Measurements from ENCODE around the gene RSBN1. TPM values are rescaled to one million over a fixed set of nuclear protein-coding genes. Genes with fewer than 3 reads are reported as not detected.
A peak's percentile ranks its signal among the peaks of the same experiment; 100 is the strongest.

The RSBN1 gene
- total RNA-seq, 1 experiment from 2014 or later = 15.5 TPM

GRCh38 chr1:113787663-113788062 is 24.6 kb downstream of the RSBN1 start:
- H3K9me3 Mint-ChIP-seq = no peaks in the 10 kb centered on the region
- ATAC-seq = no peak
- H3K4me1 Mint-ChIP-seq = peaks cover 28% of the 10 kb centered on the region
- no peak for DNase-seq (ENCODE audit: low spot score)
- ChIA-PET POLR2A (no interaction called here), CTCF (no interaction called here)
- peaks cover 2% of the 10 kb centered on the region; the same call in 1 of the 2 replicates for H3K36me3 Mint-ChIP-seq
- H3K27ac Mint-ChIP-seq = no peak overlapping the region
- H3K27me3 Mint-ChIP-seq (ENCODE audit: low read depth) = no peaks in the 10 kb centered on the region
- no peak overlapping the region for H3K4me3 Mint-ChIP-seq
- TF ChIP-seq AR (CRISPR knock-in tag; IDR thresholded peaks at IDR 0.05) = no peak

GRCh38 chr1:113786069-113786468 is 26.2 kb downstream of the RSBN1 start:
- ChIA-PET POLR2A (no interaction called here), CTCF (no interaction called here)
- DNase-seq (ENCODE audit: low spot score) (no peak), ATAC-seq (no peak)
- Mint-ChIP-seq H3K4me1 (peaks cover 26% of the 10 kb centered on the region), H3K9me3 (no peaks in the 10 kb centered on the region), H3K27me3 (ENCODE audit: low read depth) (no peaks in the 10 kb centered on the region), H3K4me3 (no peak overlapping the region), H3K27ac (peak overlapping the region; percentile 20; the same call in 1 of the 2 replicates), H3K36me3 (peaks cover 2% of the 10 kb centered on the region; the same call in 1 of the 2 replicates)
- TF ChIP-seq RORB (CRISPR knock-in tag; IDR thresholded peaks at IDR 0.05) = no peak
- no peak for TF ChIP-seq CREM (CRISPR knock-in tag; IDR thresholded peaks at IDR 0.05)
- no peak for TF ChIP-seq AFF4 (CRISPR knock-in tag; IDR thresholded peaks at IDR 0.05; ENCODE audit: borderline replicate concordance)
- TF ChIP-seq ATF1 (CRISPR knock-in tag; IDR thresholded peaks at IDR 0.05) = no peak
- no peak for TF ChIP-seq MYBL2 (CRISPR knock-in tag; IDR thresholded peaks at IDR 0.05)
- no peak for TF ChIP-seq ZNF671 (CRISPR knock-in tag; IDR thresholded peaks at IDR 0.05)
- TF ChIP-seq ZNF396 (CRISPR knock-in tag; IDR thresholded peaks at IDR 0.05; ENCODE audit: borderline replicate concordance) = no peak
- no peak for TF ChIP-seq KAT7 (CRISPR knock-in tag; IDR thresholded peaks at IDR 0.05; ENCODE audit: borderline replicate concordance)
- no peak for TF ChIP-seq ZNF512 (CRISPR knock-in tag; IDR thresholded peaks at IDR 0.05; ENCODE audit: borderline replicate concordance)
- no peak for TF ChIP-seq NR2C2 (CRISPR knock-in tag; IDR thresholded peaks at IDR 0.05)
- TF ChIP-seq HMGXB4 (CRISPR knock-in tag; IDR thresholded peaks at IDR 0.05) = no peak
- TF ChIP-seq EMX1 (CRISPR knock-in tag; IDR thresholded peaks at IDR 0.05) = no peak
- no peak for TF ChIP-seq USF1 (CRISPR knock-in tag; IDR thresholded peaks at IDR 0.05)
- TF ChIP-seq ZSCAN18 (CRISPR knock-in tag; IDR thresholded peaks at IDR 0.05) = no peak
- TF ChIP-seq ATF3 (CRISPR knock-in tag; conservative IDR thresholded peaks at IDR 0.05) = no peak
- TF ChIP-seq CTCF (IDR thresholded peaks at IDR 0.05) = no peak
- TF ChIP-seq USF2 (CRISPR knock-in tag; IDR thresholded peaks at IDR 0.05) = no peak
